NOMO-1 (cell line): Measurements from ENCODE around the gene EIF1.
A peak's percentile ranks its signal among the peaks of the same experiment; 100 is the strongest.
"Not testable (repeated sequence)": the region's sequence is repeated elsewhere in the genome, so short reads cannot be mapped to it uniquely, and the experiment has no call there.

ENCODE experiments used
- DNase-seq, 2 experiments: peaks; one replicate each; lab custom pipeline; 2025; ENCODE audit not compliant: unreplicated experiment in 2 of 2; lab: John Stamatoyannopoulos, UW

The EIF1 gene

DNA sequence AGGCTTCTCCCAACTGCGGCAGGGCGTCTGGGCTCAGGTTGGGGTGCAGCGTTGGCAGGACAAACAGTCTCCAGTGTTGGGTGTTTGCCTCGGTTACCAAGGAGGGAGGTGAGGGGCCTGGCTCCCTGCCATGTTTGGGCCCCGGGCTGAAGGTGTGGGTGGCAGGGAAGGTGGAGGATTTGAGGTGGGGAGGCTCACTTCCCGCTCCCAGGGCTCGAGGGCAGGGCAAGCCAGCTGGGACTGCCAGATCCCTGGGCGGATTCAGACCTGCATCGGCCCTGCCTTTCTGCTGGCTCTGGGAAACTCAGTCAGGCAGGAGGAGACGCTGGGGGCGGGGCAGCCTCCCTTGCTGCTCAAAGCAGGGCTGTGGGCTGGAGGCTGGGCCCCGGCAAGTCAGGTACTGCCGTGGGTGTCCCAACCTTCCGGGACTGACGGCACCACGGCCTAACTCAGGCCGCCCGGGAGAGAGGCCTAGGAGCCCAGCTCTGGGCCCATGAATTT lies 33.0 kb upstream of the EIF1 start:
- no peak for DNase-seq

DNA sequence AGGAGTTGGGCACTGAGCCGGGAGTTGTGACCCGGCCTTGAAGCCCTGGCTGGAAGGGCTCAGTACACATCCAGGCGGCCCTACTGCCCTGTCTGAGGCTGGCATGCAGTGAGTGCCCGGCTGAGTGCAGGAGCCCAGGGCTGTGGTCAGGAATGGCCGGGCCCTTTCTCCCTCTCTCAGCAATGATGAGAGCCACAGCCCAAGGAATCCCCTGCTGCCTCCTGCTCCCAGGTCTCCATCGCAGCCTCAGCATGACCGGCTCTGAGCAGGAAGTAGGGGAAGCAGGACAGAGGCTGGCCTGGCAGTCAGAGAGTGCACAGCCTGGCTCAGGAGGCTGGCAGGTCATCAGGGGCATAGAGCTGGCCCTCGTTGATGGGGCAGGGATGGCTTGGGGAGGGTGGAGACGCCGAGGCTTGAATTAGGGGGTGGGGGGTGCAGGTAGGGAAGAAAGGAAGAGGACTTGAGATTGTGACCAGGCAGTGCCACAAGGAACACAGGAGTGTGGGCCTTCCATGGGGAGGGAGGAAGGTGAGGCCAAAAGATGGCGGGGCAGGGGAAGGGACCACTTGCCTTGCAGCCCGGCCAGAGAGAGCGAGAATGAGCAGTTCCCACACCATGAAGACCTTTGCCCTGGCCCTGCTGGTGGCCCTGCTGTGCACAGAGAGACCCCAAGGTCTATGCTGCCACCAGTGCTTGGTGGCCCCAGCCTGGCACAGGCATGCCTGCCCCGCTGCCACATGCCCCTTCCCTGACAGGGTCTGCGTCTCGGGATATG lies 32.2 kb upstream of the EIF1 start:
- no peak for DNase-seq

DNA sequence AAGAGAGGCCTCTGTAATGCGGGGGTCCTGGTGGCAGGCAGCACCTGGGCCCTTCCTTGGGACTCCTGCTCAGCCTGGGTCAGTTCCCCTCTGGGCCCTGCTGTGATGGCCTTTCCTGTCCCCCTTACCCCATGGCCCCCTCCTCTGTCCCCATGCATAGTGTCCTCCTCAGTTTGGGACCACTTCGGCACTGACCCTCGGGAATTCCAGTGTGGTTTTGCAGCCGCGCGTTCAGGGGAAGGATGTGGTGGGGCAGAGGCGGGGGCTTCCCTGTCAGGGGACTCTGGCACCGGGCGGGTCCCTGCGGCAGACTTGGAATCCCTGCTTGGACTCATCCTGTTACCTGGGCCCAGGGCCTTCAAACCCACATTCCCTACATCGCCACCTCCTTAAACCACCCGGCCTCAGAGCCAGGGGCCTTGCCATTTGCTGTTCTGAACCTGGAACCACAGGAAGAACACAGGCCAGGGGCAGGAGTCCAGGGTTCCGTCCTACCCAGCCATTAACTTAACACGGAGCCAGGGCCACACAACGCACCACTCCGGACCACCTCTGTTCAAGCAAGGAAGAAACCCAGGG lies 31.4 kb upstream of the EIF1 start:
- DNase-seq = no peak

DNA sequence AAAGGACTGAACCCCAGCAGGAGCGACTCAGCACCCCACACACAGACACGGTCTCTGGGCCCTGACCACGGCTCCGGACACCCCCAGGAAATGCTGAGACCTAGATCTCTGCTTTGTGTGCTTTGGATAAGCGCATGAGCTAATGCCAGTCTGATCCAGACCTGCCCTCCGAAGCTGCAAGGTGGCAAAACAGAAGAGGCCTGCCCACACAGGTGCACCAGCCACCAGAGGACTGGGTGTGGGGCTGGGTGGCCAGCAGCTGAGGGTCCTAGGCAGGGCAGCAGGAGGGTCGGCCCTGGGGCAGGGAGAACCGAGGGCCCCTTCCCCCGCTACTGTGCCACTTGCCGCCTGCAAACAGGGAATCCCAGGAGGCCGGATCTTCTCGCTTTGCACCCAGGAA lies 30.7 kb upstream of the EIF1 start:
- DNase-seq = no peak

DNA sequence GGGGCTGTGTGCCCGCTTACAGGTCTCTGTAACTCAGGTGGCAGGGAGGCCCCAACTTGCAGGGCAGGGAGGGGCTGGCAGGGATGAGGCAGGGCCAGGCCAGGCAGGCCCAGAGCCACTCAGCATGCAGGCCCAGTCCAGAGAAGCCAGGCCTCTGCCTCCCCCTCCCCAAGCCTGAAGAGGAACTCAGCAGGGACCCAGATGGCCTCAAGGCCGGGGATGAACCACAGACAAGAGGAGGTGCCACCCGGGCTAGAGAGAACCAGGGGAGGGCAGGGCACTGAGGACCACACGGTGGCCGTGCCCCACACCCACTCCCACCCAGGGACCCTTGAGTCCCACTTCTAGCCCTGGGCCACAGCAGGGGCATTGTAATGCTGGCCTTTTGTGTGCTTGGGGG lies 29.8 kb upstream of the EIF1 start:
- DNase-seq = no peak

DNA sequence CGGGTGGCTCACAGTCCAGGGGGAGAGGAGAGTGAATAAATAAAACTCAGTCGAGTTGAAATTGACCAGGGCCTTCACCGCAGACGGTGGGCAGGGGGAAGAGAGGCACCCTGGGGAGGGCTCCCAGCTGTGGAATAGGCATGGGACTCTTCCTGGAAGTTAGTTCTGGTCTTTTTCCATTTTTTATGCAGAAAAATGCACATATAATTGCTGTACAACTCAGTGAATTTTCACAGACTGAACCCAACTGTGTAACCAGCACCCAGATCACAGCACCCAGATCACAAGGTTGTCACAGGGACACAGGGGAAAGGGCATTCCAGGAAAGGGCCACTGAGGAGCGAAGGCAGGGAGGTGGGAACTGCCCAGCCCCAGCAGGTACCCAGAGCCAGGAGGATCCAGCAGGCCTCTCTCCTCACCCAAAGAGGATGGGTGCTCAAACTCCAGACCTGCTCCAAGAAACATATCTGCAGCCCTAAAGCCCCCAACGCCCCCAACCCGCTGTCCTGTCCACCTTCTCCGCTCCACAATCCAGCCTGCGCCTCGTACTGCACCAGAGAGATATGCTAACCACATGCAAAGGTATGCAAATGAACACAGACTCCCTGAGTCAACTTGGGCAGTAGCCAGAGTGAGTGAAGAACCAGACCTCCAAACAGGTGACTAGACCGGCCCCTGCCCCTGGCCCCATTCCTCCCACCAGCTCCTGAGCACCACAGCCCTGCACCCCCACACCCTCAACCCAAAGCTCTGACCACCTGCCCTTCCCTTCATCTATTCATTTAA lies 29.1 kb upstream of the EIF1 start:
- no peak for DNase-seq

DNA sequence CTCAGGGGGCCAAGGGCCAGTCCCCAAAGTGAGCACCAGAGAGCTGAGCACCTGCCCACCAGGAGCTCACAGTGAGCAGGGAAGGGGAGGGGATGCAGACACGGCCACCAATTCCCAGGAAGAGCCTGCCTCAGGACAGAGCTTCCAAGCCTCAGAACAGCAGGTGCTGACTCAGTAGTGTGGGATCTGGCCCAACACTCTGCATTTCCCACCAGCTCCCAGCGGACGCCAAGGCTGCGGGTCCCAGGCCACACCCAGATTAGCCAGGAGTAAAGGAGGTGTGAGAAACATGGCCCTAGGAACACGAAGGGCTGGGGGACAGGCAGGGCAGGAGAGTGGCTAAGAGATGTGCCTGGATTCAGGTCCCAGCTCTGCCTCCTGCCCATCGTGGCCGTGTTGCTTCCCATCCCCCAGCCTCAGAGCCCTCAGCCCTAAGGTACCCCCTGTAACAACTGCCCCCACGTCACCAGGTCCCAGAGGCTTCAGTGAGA lies 28.4 kb upstream of the EIF1 start:
- DNase-seq = no peak

DNA sequence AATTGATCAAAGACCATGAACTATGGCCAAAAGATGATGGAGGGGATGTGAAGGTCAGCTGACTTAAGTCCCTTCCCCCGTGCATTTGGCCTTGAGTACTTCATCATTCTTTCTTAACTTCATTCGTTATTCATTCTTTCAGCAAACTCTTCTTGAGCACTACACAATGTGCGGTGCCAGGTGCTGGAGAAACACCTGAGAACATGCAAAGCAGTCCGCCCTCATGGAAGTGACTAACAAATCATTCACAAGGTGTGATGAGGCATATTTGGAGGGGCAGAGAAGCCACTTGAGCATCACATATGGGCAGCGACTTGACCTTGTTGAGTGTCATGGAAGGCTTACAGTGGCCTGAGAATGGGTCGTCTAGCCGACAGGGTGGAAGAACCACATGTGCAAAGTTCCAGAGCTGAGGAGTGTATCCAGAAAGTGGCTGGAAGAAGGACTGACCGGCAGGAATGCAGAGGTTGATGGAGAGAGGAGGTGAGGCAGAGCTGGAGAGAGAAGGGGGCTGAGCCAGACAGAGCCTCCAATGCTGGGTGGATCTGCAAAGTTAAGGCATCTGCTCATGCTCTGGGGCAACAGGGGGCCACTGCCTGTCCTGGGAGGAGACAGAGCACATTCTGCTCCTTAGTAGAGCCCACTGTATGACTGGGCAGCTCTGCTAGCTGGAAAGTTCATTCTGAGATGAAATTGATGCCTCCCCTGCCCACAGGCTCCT lies 25.1 kb upstream of the EIF1 start:
- no peak for DNase-seq

DNA sequence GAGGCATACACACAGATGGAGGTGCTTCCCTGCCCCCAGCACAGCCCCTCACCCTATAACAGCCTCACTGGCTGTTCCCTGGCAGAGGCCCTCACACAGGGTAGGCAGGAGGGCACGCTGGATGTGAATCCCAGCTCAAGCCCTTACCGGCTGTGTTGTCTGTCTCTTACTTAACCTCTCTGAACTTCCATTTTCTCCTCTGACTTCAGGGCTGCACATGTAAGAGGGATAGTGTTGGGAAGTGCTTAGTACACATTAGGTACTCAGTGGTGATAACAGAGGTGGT lies 24.6 kb upstream of the EIF1 start:
- no peak for DNase-seq

DNA sequence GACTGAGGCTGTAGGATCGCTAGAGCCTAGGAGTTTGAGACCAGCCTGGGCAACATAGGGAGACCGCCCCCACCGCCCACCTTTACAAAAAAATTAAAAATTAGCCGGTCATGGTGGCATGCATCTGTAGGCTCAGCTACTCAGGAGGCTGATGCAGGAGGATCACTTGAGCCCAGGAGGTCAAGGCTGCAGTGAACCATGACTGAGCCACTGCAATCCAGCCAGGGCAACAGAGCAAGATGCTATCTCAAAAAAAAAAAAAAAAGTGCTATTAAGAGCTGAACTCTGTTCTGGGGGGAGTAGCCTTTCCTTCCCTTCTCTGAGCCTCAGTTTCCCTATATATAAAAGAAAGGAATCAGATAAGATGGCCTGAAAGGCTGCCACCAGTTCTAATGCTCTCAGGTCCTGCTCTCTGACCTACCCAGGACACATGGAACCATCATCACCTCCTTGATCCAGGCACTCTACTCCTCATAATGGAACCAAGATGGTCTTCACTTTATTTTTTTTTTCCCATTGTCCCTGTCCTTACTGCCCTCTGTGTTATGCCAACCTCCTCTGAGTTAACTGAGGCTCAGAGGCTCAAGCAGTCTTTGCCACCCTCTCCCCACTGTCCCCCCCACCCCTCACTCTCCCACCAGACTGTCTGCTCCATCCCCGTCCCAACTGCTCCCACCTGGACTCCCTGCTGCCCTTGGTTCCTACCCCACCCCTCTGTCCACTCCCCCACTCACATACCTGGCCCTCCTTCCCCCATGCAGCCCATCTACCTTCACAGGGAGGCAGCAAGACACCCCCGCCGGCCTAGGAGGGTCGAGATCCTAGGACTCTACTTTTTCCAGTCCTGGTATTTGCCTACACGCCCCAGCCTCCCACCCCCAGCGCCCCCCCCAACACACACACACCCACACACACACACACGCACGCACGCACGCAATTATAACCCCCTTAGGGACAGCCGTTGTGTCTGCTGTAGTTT lies 23.8 kb upstream of the EIF1 start:
- no peak for DNase-seq

DNA sequence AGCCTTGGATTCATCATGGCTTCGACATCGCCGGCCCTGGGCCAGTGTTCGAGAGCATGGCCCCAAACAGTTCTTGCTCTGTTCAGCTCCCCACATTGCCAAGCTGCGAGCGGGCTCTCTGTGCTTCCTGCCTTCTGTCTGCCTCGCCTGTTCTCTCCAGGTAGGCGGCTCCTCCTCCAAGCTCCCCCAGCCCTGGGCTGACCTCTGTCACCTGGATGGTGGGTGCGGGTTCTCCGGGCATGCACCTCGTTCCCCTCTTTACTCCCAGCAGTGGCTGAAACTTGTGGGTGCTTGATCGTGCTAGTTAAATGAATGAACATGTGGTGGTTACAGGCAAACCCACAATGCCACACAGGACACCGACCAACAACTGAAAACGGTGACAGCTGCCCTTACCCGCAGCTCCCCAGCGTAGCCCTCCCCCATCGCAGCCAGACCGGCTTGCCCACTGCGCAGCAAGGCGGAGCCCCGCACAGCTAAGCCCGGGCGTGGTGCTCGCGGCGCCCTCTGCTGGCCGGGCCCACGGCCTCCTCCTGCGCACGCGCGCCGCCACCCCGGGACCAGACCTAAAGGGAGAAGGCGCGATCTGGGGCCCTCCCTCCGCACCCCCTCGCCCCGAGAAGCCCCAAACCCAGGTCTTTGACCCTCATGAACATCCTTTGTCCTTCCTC lies 23.0 kb upstream of the EIF1 start:
- DNase-seq = peak; percentile 74 to 84

DNA sequence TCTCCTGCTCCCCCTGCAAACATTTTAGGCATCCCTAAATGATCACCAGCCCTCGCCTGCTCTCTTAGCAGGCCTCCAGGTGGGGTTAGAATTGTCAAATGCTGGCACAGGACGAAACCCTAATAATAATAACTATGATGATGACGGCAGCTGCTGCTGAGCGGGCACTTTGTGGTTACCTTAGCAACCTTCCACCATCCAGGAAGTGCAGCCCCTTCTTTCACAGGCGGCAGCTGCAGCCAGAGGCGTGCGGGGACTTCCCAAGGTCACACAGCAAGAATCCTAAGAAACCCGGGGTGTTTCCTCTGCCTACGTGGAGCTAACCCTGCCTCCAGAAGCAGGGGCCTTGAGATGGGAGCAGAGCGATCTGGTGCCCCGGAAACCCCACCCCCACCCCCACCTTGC lies 22.4 kb upstream of the EIF1 start:
- peak in 1 of 2 experiments; percentile 59 for DNase-seq

DNA sequence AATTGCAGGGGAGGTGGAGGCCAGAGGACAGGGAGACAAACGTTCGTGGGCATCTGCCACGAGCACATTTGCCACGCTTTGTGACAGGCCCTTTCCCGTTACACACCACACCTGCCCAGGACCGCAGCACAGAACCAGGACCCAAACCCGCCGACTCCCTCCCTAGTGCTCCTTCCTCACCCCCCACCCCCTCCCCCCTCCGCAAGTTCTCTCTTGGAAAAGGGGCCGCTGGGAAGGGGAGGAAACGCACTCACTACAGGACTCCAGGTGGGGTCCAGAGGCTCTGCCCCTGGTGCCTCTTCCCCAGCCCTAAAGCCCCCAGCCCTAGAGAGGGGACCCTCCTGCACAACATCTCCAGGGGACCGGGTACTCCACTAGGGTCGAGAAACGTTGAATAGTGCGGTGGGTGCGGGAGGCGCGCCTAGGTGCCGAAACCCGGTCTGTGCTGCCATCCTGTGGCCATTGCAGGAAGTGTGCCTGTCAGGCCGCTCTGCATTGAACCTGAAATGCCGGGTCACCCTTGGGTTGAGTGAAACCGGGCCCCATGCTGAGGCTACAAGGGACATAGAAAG lies 21.9 kb upstream of the EIF1 start:
- peak; percentile 73 to 86 for DNase-seq

DNA sequence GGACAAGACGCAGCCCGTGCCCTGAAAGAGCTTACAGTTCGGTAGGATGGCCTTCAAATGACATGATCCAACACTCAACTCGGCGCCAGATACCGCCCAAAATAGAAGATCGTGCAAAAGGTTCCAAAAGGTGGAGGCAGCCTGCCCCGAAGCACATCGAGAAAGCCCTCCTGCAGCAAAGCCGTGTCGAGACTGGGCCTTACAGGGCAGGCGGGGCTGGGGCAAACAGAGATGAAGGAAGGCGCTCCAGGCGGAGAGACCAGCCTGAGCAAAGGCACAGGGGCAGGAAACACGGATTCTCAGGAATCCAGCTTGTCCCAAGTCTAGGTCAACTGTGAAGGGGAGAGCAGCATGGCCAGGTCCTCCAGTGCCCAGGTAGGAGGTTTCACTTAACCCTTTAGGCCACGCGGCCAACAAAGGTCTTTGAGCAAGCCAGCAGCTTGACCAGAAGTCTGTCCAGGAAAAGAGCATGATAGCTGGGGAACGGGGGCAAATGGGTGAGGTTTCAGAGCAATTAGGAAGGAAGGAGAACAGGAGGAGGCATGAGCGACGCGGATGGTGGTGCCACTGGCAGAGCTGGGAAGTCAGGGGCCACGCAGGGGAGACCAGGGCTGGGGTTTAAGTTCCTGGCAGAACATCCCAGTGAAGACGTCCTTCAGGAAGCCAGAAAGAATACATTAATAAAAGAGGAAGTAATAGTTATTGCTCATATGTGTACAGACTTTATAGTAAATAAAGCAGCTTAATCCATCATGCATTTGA lies 21.2 kb upstream of the EIF1 start:
- peak; percentile 16 to 61 for DNase-seq

DNA sequence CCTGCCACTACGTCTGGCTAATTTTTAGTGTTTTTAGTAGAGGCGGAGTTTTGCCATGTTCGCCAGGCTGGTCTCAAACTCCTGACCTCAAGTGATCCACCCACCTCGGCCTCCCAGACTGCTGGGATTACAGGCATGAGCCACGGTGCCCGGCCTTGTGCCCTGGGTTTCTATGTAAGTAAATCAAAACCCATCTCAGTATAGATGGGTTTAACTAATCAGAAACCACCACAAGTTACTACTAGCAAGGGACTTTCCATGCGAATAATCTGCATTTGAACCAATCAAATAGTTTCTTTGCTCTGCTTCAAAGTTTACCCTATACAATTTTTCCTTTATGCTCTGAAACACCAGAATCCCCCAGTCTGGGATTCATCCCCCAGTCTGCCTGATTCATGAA lies 16.5 kb upstream of the EIF1 start:
- DNase-seq = no peak

DNA sequence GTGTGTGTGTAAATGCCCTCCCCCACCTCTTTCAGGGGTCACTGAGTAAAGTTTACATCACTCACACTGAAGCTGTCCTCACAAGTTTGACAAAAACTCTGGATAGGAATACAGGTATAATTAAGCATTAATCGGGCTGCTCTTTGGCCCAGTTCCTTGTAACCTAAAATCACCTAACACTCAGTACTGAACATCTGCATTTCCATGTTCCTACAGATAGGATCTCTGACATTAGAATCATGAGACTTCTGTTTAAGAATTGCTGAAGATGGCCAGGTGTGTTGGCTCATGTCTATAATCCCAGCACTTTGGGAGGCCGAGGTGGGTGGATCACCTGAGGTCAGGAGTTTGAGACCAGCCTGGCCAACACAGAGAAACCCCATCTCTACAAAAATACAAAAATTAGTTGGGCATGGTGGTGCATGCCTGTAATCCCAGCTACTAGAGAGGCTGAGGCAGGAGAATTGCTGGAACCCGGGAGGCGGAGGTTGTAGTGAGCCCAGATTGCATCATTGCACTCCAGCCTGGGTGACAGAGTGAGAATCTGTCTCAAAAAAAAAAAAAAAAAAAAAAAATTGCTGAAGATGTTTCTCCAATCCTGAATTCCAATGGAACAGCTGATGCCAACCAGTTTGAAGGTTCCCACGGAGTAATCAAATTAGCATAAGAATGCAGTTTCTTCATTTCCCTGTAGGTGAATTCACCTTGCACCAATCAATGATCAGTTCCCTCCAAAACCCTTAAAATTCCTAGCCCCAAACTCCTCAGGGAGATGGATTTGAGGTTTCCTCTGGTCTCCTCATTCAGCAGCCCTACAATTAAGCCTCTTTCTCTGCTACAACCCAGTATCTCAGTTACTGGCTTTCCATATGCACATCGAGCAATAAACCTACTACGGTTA lies 13.3 kb upstream of the EIF1 start:
- DNase-seq = not testable (repeated sequence)

DNA sequence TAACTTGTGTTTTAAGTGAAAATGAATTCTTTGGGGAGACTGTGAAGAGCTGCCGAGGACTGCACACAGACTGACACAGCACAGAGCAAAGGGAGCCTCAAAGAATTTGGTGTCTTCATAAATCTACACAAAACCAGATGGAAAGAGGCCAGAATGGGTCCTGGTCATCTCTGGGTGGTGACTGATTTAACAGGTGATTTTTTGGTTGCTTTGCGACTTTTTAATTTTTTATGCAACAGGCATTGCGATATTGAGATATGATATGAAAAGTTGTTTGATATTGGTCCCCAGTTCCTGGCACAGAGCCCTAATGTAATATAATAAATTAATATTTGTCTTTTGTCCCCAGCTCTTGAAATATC lies 12.6 kb upstream of the EIF1 start:
- DNase-seq = no peak
